GM12878 (cell line): ENCODE data around the gene PDZRN3.

Experiments
- CHD4 ChIP-seq: fragments of 200-600 bp; sonication (generic); IDR thresholded peaks from 2 replicates; pipeline ENCODE4 v1.6.1; 2016; ENCODE audit warnings: mild to moderate bottlenecking
- EZH2 ChIP-seq: IDR thresholded peaks from 2 replicates; pipeline ENCODE4 v1.6.1; 2012; ENCODE audit warnings: low read depth, mild to moderate bottlenecking, control low read depth, inconsistent platforms, low read length, borderline replicate concordance; ENCODE audit not compliant: control insufficient read depth
- GABPA ChIP-seq: IDR thresholded peaks from 2 replicates; pipeline ENCODE4 v1.6.1; 2014; ENCODE audit warnings: antibody characterized with exemption, low read depth, mild to moderate bottlenecking, inconsistent platforms
- NBN ChIP-seq: fragments of 450-650 bp; IDR thresholded peaks from 2 replicates; pipeline ENCODE4 v1.6.1; 2016
- POLR2A ChIP-seq: IDR thresholded peaks from 2 replicates; pipeline ENCODE4 v1.6.1; 2011; ENCODE audit warnings: low read depth, mild to moderate bottlenecking, low read length
- RFX5 ChIP-seq: IDR thresholded peaks from 2 replicates; pipeline ENCODE4 v1.6.1; 2011; ENCODE audit warnings: low read depth, low read length, improper control_type of control experiment
- SRF ChIP-seq, 2 experiments: IDR thresholded peaks; 2 replicates each; pipeline ENCODE4 v1.6.1; 2011; ENCODE audit warnings: low read depth in 2 of 2, low read length in 2 of 2, mild to moderate bottlenecking in 1 of 2, moderate library complexity in 1 of 2
- SUZ12 ChIP-seq: fragments of 200-600 bp; sonication (generic); IDR thresholded peaks from one replicate; pipeline ENCODE4 v1.6.1; 2018; ENCODE audit warnings: antibody characterized with exemption, mild to moderate bottlenecking; ENCODE audit not compliant: unreplicated experiment
- YY1 ChIP-seq: IDR thresholded peaks from 2 replicates; pipeline ENCODE4 v1.6.1; 2011; ENCODE audit warnings: low read depth, mild to moderate bottlenecking, low read length
- ZZZ3 ChIP-seq: IDR thresholded peaks from 2 replicates; pipeline ENCODE4 v1.6.1; 2011; ENCODE audit warnings: low read depth; ENCODE audit not compliant: control insufficient read depth, insufficient read length
- TF ChIP-seq, protein P1 (sequence below), 3 experiments: IDR thresholded peaks in 2 of 3; conservative IDR thresholded peaks in 1 of 3; 2 replicates each; pipeline ENCODE4 v1.5.1; 2011; ENCODE audit warnings: low read depth in 3 of 3, low read length in 3 of 3, mild to moderate bottlenecking in 3 of 3, control low read depth in 2 of 3, moderate library complexity in 2 of 3, inconsistent platforms in 1 of 3, mixed read lengths in 1 of 3; ENCODE audit not compliant: control insufficient read depth in 2 of 3, insufficient read depth in 1 of 3; ENCODE audit errors: extremely low read depth in 1 of 3
- TF ChIP-seq, protein P2 (sequence below): IDR thresholded peaks from 2 replicates; pipeline ENCODE4 v1.6.1; 2012; ENCODE audit warnings: low read depth, low read length, improper control_type of control experiment
- TF ChIP-seq, protein P3 (sequence below): IDR thresholded peaks from 2 replicates; pipeline ENCODE4 v1.6.1; 2011; ENCODE audit warnings: borderline replicate concordance, low read depth, mild to moderate bottlenecking, moderate library complexity, mixed read lengths, low read length; ENCODE audit not compliant: insufficient read depth; ENCODE audit errors: extremely low read length

DNA sequence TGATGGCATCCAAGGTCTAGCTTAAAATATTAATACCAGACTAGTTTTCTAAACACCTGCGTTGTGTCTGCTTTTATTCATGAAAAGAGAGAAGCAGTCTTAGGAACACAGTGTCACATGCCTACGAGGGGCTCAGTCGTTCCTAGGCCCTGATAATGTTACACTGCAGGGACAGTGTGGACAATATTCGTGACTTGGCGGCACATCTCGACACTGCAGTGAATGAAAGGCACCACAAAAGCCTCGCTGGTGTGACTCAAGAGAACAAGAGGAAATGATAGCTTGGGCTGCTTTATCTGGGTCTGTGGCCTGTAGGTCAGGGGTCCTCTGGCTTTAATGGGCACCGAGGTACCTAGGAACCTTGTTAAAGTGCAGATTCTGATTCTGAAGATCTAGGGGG is 226.7 kb downstream of the PDZRN3 start:
- TF ChIP-seq, protein P1, sequence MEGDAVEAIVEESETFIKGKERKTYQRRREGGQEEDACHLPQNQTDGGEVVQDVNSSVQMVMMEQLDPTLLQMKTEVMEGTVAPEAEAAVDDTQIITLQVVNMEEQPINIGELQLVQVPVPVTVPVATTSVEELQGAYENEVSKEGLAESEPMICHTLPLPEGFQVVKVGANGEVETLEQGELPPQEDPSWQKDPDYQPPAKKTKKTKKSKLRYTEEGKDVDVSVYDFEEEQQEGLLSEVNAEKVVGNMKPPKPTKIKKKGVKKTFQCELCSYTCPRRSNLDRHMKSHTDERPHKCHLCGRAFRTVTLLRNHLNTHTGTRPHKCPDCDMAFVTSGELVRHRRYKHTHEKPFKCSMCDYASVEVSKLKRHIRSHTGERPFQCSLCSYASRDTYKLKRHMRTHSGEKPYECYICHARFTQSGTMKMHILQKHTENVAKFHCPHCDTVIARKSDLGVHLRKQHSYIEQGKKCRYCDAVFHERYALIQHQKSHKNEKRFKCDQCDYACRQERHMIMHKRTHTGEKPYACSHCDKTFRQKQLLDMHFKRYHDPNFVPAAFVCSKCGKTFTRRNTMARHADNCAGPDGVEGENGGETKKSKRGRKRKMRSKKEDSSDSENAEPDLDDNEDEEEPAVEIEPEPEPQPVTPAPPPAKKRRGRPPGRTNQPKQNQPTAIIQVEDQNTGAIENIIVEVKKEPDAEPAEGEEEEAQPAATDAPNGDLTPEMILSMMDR (IDR thresholded peaks at IDR 0.05 in 2 of 3, conservative IDR thresholded peaks at IDR 0.05 in 1 of 3; ENCODE audit: control insufficient read depth in 2 of 3, extremely low read depth in 1 of 3, insufficient read depth in 1 of 3, low read depth in 3 of 3, low read length in 3 of 3), result no peak
- TF ChIP-seq POLR2A, result no peak
- TF ChIP-seq, protein P2, sequence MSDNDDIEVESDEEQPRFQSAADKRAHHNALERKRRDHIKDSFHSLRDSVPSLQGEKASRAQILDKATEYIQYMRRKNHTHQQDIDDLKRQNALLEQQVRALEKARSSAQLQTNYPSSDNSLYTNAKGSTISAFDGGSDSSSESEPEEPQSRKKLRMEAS, result no peak
- TF ChIP-seq SUZ12, result no peak
- TF ChIP-seq NBN, result no peak
- TF ChIP-seq RFX5, result no peak
- no peak for TF ChIP-seq YY1
- TF ChIP-seq GABPA, result no peak
- no peak for TF ChIP-seq SRF (IDR thresholded peaks at IDR 0.05; ENCODE audit: low read depth in 2 of 2, low read length in 2 of 2)
- TF ChIP-seq EZH2, result no peak
- TF ChIP-seq, protein P3, sequence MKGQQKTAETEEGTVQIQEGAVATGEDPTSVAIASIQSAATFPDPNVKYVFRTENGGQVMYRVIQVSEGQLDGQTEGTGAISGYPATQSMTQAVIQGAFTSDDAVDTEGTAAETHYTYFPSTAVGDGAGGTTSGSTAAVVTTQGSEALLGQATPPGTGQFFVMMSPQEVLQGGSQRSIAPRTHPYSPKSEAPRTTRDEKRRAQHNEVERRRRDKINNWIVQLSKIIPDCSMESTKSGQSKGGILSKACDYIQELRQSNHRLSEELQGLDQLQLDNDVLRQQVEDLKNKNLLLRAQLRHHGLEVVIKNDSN, result no peak
- no peak for TF ChIP-seq ZZZ3
- no peak for TF ChIP-seq CHD4
